ENCODE data around the gene CACNB2.

DNA sequence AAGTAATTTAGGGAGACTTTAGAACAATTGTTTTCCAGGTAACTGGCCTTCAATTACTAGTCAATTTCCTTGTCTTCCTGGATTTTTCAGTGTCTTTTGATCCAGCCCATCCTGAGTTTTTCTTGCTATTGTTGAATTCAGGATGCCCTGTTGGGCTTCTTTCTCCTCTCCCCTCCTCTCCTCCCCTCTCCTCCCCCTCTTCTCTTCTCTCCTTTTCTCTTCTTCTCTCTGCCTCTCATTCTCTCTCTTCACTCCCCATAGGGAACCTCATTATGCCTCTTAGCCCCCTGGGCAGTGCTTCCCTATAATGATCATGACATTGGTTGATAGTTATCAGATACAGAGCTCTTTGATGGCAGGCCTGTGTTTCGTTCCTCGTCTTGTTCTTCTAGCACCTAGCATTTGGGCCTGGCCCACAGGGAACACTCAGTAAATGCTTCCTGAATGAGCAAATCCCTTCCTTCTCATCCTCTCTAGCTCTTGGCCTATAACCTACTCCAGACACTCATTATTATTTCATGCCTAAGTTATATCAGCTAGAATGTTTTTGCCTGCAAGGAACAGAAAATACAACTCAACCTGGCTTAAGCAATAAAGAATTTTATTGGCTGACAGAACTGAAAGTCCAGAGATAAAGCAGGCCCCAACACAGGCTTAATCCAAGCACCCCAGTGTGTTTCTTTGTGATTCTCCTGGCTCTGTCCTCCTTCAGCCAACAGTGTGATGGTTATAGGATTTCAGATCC, 56.8 kb downstream of the CACNB2 start:
- TF ChIP-seq, protein P1, sequence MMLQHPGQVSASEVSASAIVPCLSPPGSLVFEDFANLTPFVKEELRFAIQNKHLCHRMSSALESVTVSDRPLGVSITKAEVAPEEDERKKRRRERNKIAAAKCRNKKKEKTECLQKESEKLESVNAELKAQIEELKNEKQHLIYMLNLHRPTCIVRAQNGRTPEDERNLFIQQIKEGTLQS (IDR thresholded peaks at IDR 0.05) = no peak
- TF ChIP-seq, protein P2, sequence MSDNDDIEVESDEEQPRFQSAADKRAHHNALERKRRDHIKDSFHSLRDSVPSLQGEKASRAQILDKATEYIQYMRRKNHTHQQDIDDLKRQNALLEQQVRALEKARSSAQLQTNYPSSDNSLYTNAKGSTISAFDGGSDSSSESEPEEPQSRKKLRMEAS (IDR thresholded peaks at IDR 0.05) = no peak
- TF ChIP-seq, protein P3, sequence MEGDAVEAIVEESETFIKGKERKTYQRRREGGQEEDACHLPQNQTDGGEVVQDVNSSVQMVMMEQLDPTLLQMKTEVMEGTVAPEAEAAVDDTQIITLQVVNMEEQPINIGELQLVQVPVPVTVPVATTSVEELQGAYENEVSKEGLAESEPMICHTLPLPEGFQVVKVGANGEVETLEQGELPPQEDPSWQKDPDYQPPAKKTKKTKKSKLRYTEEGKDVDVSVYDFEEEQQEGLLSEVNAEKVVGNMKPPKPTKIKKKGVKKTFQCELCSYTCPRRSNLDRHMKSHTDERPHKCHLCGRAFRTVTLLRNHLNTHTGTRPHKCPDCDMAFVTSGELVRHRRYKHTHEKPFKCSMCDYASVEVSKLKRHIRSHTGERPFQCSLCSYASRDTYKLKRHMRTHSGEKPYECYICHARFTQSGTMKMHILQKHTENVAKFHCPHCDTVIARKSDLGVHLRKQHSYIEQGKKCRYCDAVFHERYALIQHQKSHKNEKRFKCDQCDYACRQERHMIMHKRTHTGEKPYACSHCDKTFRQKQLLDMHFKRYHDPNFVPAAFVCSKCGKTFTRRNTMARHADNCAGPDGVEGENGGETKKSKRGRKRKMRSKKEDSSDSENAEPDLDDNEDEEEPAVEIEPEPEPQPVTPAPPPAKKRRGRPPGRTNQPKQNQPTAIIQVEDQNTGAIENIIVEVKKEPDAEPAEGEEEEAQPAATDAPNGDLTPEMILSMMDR (IDR thresholded peaks at IDR 0.05; ENCODE audit: low read depth, low read length, missing input control) = no peak
- TF ChIP-seq EGR1 (IDR thresholded peaks at IDR 0.05; ENCODE audit: low read depth in 2 of 2) (no peak), SP1 (IDR thresholded peaks at IDR 0.05) (no peak)

Measured in liver (tissue), 3 donors.